ENCODE measurements around the gene CST7. TPM values are rescaled to one million over a fixed set of nuclear protein-coding genes. Genes with fewer than 3 reads are reported as not detected.
A peak's percentile ranks its signal among the peaks of the same experiment; 100 is the strongest.
"Not testable (repeated sequence)": the region's sequence is repeated elsewhere in the genome, so short reads cannot be mapped to it uniquely, and the experiment has no call there.

CST7 gene
- total RNA-seq, 2 experiments from 2014 or later = 92.0 to 92.4 TPM

- Mint-ChIP-seq H3K4me3 (no peak overlapping the region), H3K4me1 (peaks cover 3% of the 10 kb centered on the region), H3K36me3 (no peaks in the 10 kb centered on the region), H3K27me3 (no peaks in the 10 kb centered on the region), H3K27ac (no peak overlapping the region), H3K9me3 (no peaks in the 10 kb centered on the region)
- no peak for ATAC-seq (ENCODE audit: low read depth)
- POLR2A ChIA-PET = no interaction called here
- no peak for DNase-seq
These were observed 32.0 kb upstream of the CST7 start for GRCh38 chr20:24917056-24917455.

- H3K4me1 Mint-ChIP-seq = peaks cover 3% of the 10 kb centered on the region
- peak; percentile 68 for ATAC-seq (ENCODE audit: low read depth)
- H3K9me3 Mint-ChIP-seq = no peaks in the 10 kb centered on the region
- H3K36me3 Mint-ChIP-seq = no peaks in the 10 kb centered on the region
- DNase-seq = peak; percentile 68
- POLR2A ChIA-PET = no interaction called here
- H3K27ac Mint-ChIP-seq = no peak overlapping the region
- H3K27me3 Mint-ChIP-seq = no peaks in the 10 kb centered on the region
- no peak overlapping the region for H3K4me3 Mint-ChIP-seq
These were observed 31.1 kb upstream of the CST7 start for GRCh38 chr20:24917797-24918578.

- H3K36me3 Mint-ChIP-seq = no peaks in the 10 kb centered on the region
- POLR2A ChIA-PET = no interaction called here
- no peak for ATAC-seq (ENCODE audit: low read depth)
- peaks cover 3% of the 10 kb centered on the region for H3K4me1 Mint-ChIP-seq
- H3K27me3 Mint-ChIP-seq = peaks cover 2% of the 10 kb centered on the region
- DNase-seq = no peak
- no peak overlapping the region for H3K4me3 Mint-ChIP-seq
- no peaks in the 10 kb centered on the region for H3K9me3 Mint-ChIP-seq
- H3K27ac Mint-ChIP-seq = no peak overlapping the region
These were observed 30.2 kb upstream of the CST7 start for GRCh38 chr20:24918579-24919566.

- H3K4me3 Mint-ChIP-seq; DNase-seq; POLR2A ChIA-PET; H3K36me3 Mint-ChIP-seq; ATAC-seq (ENCODE audit: low read depth); H3K27ac Mint-ChIP-seq; H3K4me1 Mint-ChIP-seq; H3K9me3 Mint-ChIP-seq; H3K27me3 Mint-ChIP-seq: not testable (repeated sequence)
These were observed 29.4 kb upstream of the CST7 start for GRCh38 chr20:24919665-24920064.

DNA sequence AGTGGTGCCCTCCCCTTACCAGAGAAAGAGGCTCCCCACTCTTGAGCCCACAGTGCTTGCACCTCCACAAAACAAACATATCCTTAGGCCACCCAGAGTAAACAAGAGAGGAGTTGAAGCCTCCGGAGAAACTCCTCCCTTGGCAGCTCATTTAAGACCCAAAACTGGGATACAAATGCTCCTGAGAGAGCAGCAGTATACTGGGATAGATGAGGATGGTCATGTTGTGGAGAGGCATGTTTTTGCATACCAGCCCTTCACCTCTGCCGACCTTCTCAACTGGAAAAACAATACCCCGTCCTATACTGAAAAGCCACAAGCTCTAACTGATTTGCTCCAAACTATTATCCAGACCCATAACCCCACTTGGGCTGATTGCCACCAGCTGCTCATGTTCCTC, 28.4 kb upstream of the CST7 start:
- DNase-seq; POLR2A ChIA-PET; ATAC-seq (ENCODE audit: low read depth); H3K4me1 Mint-ChIP-seq; H3K27me3 Mint-ChIP-seq; H3K4me3 Mint-ChIP-seq; H3K36me3 Mint-ChIP-seq; H3K27ac Mint-ChIP-seq; H3K9me3 Mint-ChIP-seq: not testable (repeated sequence)

- not testable (repeated sequence) for DNase-seq; ATAC-seq (ENCODE audit: low read depth); H3K27me3 Mint-ChIP-seq; H3K9me3 Mint-ChIP-seq; H3K4me3 Mint-ChIP-seq; H3K27ac Mint-ChIP-seq; H3K36me3 Mint-ChIP-seq
- POLR2A ChIA-PET = interaction anchor here (0.7 kb wide), 1 partner anchor 26 kb away, joined by 3 read pairs; no protein-coding TSS in a partner anchor
- H3K4me1 Mint-ChIP-seq = peaks cover 22% of the 10 kb centered on the region
These were observed 19.8 kb upstream of the CST7 start for GRCh38 chr20:24929259-24929658.

GRCh38 chr20:24929867-24930723, 19.0 kb upstream of the CST7 start:
- not testable (repeated sequence) for DNase-seq, H3K4me3 Mint-ChIP-seq

GRCh38 chr20:24930724-24931688, 18.1 kb upstream of the CST7 start:
- POLR2A ChIA-PET = interaction anchor here (1.7 to 2.5 kb wide), 4 partner anchors 18 to 127 kb away, joined by 4 to 19 read pairs (median 5); partner anchors contain the start of genes ACSS1 and CST7
- Mint-ChIP-seq H3K4me1 (peaks cover 22% of the 10 kb centered on the region), H3K27ac (peak overlapping the region; percentile 73)
- not testable (repeated sequence) for H3K27me3 Mint-ChIP-seq; H3K36me3 Mint-ChIP-seq; ATAC-seq (ENCODE audit: low read depth); DNase-seq; H3K4me3 Mint-ChIP-seq; H3K9me3 Mint-ChIP-seq

More at GRCh38 chr20:24929867-24930723, 19.0 kb upstream of the CST7 start:
- H3K36me3 Mint-ChIP-seq; H3K9me3 Mint-ChIP-seq; H3K27ac Mint-ChIP-seq; H3K27me3 Mint-ChIP-seq; ATAC-seq (ENCODE audit: low read depth): not testable (repeated sequence)
- POLR2A ChIA-PET = interaction anchor here (0.7 to 2.5 kb wide), 2 partner anchors 19 to 25 kb away, joined by 3 to 19 read pairs; partner anchors contain the start of gene CST7
- peaks cover 22% of the 10 kb centered on the region for H3K4me1 Mint-ChIP-seq

- peak overlapping the region; percentile 73 for H3K27ac Mint-ChIP-seq
- POLR2A ChIA-PET = interaction anchor here (1.7 to 2.5 kb wide), 4 partner anchors 17 to 126 kb away, joined by 4 to 19 read pairs (median 5); partner anchors contain the start of genes ACSS1 and CST7
- not testable (repeated sequence) for H3K9me3 Mint-ChIP-seq; DNase-seq; H3K36me3 Mint-ChIP-seq; ATAC-seq (ENCODE audit: low read depth); H3K27me3 Mint-ChIP-seq
- peak overlapping the region; percentile 52 for H3K4me3 Mint-ChIP-seq
- peaks cover 22% of the 10 kb centered on the region for H3K4me1 Mint-ChIP-seq
These were observed 17.2 kb upstream of the CST7 start for GRCh38 chr20:24931893-24932292.

GRCh38 chr20:24933266-24933908, 15.7 kb upstream of the CST7 start:
- Mint-ChIP-seq H3K4me1 (peaks cover 22% of the 10 kb centered on the region), H3K9me3 (peaks cover 7% of the 10 kb centered on the region), H3K36me3 (peaks cover 9% of the 10 kb centered on the region), H3K27me3 (no peaks in the 10 kb centered on the region), H3K4me3 (no peak overlapping the region), H3K27ac (no peak overlapping the region)
- POLR2A ChIA-PET = interaction anchor here (1.3 to 2.2 kb wide), 3 partner anchors 16 to 124 kb away, joined by 4 to 6 read pairs (median 4); partner anchors contain the start of genes ACSS1 and CST7
- ATAC-seq (ENCODE audit: low read depth) = no peak
- DNase-seq = no peak

DNA sequence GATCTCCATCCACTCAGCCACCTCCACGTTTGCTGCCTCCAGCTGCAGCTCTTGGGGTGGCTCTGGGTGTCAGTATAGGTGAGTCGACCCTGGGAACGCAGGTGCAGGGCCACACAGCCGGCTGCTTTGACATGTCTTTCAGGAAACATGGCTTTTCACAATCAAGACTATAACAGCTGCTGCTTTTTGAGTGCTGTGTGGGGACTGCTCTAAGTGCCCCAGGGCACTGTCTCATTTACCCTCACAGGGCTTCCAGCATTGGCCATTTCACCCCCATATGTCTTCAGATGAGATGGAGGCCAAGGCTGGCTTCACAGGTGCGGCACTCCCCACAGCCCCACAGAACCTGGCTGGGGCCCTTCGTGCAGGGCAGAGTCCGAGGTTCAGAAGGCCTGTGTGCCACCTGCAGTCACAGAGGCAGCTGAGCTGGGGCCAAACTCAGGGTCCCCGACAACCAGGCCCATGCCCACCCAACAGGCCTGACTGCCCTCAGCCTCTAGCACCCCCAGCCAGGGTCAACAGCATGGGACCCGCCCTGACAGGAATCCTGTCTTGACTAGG, 14.9 kb upstream of the CST7 start:
- POLR2A ChIA-PET = interaction anchor here (1.3 kb wide), 1 partner anchor 15 kb away, joined by 4 read pairs; the partner anchor contains the start of gene CST7
- ATAC-seq (ENCODE audit: low read depth) (no peak), DNase-seq (no peak)
- Mint-ChIP-seq H3K27me3 (no peaks in the 10 kb centered on the region), H3K27ac (no peak overlapping the region), H3K4me1 (peaks cover 22% of the 10 kb centered on the region), H3K9me3 (peaks cover 7% of the 10 kb centered on the region), H3K36me3 (peaks cover 9% of the 10 kb centered on the region), H3K4me3 (no peak overlapping the region)

Data from activated naive CD8-positive, alpha-beta T cell treated with anti-CD3 and anti-CD28 coated beads, Interleukin-2, amount 10 ng/mL, durations not matched to agents 7 days and 5 days (primary cell).